CD4-positive, alpha-beta memory T cell (primary cell): ENCODE results near the gene DMRTA1. TPM values are rescaled to one million over a fixed set of nuclear protein-coding genes. Genes with fewer than 3 reads are reported as not detected.

ENCODE experiments used
- CTCF ChIA-PET: fragments of 350-600 bp; sonication (Branson Sonifier 250); formaldehyde crosslinking; loops from one replicate; lab custom pipeline; 2021; ENCODE audit warnings: inconsistent platforms; ENCODE audit not compliant: partially characterized antibody; lab: Charles Lee
- POLR2A ChIA-PET: fragments of 350-600 bp; sonication (Branson Sonifier 250); formaldehyde crosslinking; loops from one replicate; lab custom pipeline; 2021; ENCODE audit not compliant: partially characterized antibody; lab: Charles Lee
- DNase-seq, 5 donors: peaks; one replicate each; pipeline versions ENCODE4 v3.0.0 to v3.0.0-alpha.2; 2020 to 2022; ENCODE audit warnings: mixed read lengths in 1 of 5
- H3K27ac ChIP-seq: one replicate; pipeline ENCODE4 v1.7.0; 2013; ENCODE audit warnings: low read depth, low read length
- H3K27me3 ChIP-seq: 2 replicates; pipeline ENCODE4 v1.7.0; 2013; ENCODE audit warnings: mild to moderate bottlenecking, low read length, moderate library complexity; ENCODE audit not compliant: insufficient read depth
- H3K36me3 ChIP-seq: 2 replicates; pipeline ENCODE4 v1.7.0; 2013; ENCODE audit warnings: mild to moderate bottlenecking, low read length, moderate library complexity; ENCODE audit not compliant: insufficient read depth
- H3K4me1 ChIP-seq: 2 replicates; pipeline ENCODE4 v1.7.0; 2013; ENCODE audit warnings: mild to moderate bottlenecking, low read length, moderate library complexity; ENCODE audit not compliant: insufficient read depth
- H3K4me3 ChIP-seq, 2 donors: one replicate each; pipeline ENCODE4 v1.7.0; 2013; ENCODE audit warnings: low read length in 2 of 2, mild to moderate bottlenecking in 1 of 2
- H3K9me3 ChIP-seq, 2 donors: one replicate each; pipeline ENCODE4 v1.7.0; 2013; ENCODE audit warnings: low read length in 2 of 2, control low read depth in 1 of 2; ENCODE audit not compliant: control insufficient read depth in 1 of 2
- H3K27ac Mint-ChIP-seq, 7 donors: one replicate each; pipeline ENCODE4 v1.8.0; 2020 to 2021; ENCODE audit warnings: mixed read lengths in 7 of 7, mild to moderate bottlenecking in 6 of 7, inconsistent platforms in 3 of 7, moderate library complexity in 3 of 7
- H3K27me3 Mint-ChIP-seq, 2 donors: one replicate each; pipeline ENCODE4 v1.8.0; 2020 to 2021; ENCODE audit warnings: mixed read lengths in 2 of 2
- H3K36me3 Mint-ChIP-seq, 2 donors: one replicate each; pipeline ENCODE4 v1.8.0; 2020 to 2021; ENCODE audit warnings: mixed read lengths in 2 of 2, inconsistent platforms in 1 of 2, mild to moderate bottlenecking in 1 of 2
- H3K4me1 Mint-ChIP-seq, 4 donors: one replicate each; pipeline ENCODE4 v1.8.0; 2020 to 2021; ENCODE audit warnings: mixed read lengths in 4 of 4, mild to moderate bottlenecking in 1 of 4
- H3K4me3 Mint-ChIP-seq, 8 donors: one replicate each; pipeline ENCODE4 v1.8.0; 2020 to 2021; ENCODE audit warnings: mixed read lengths in 8 of 8, mild to moderate bottlenecking in 7 of 8, moderate library complexity in 6 of 8, inconsistent platforms in 3 of 8
- H3K9me3 Mint-ChIP-seq, 8 donors: one replicate each; pipeline ENCODE4 v1.8.0; 2020 to 2021; ENCODE audit warnings: mixed read lengths in 8 of 8, mild to moderate bottlenecking in 5 of 8, inconsistent platforms in 3 of 8, moderate library complexity in 1 of 8
- intact Hi-C: fragments of 100-400 bp; cut with micrococcal nuclease; formaldehyde crosslinking; loops from one replicate; pipeline ENCODE4 v1.15.1; 2023
- polyA plus RNA-seq, 2 donors: library from polyadenylated mRNA; unstranded; fragments of 300-500 nt; fragmentation: Illumina TruSeq; gene quantifications; one replicate each; pipeline ENCODE4 v1.2.3, GENCODE V29; 2021
- total RNA-seq, 2 experiments: library from RNA; stranded (reverse); gene quantifications; one replicate each; pipeline ENCODE4 v1.2.3, GENCODE V29; 2021

DMRTA1 gene, protein sequence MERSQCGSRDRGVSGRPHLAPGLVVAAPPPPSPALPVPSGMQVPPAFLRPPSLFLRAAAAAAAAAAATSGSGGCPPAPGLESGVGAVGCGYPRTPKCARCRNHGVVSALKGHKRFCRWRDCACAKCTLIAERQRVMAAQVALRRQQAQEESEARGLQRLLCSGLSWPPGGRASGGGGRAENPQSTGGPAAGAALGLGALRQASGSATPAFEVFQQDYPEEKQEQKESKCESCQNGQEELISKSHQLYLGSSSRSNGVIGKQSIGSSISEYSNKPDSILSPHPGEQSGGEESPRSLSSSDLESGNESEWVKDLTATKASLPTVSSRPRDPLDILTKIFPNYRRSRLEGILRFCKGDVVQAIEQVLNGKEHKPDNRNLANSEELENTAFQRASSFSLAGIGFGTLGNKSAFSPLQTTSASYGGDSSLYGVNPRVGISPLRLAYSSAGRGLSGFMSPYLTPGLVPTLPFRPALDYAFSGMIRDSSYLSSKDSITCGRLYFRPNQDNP
- total RNA-seq = not detected
- polyA plus RNA-seq = under 1 TPM in 1 of 2 donors, not detected in 1; 0.03 TPM

DNA sequence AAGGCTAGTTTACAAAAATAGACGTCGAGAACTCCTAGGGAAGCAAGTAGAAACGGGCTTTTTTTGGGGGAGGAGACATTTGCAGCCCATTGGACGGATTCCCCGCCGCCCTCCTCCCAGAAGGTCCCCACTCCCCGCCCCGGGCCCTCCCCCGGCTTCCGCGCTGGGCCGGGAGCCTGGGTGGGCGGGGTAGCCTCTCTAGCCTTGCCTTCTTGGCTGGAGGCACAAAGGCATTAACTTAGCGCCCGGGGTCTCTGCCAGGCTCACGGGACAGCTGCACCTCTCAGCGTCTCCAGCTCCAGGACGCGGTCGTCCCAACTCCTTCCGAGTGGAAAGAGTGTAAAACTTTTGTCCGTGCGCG, at the start of gene DMRTA1:
Gene DMRTA1, plus strand, starts transcription at position 236 of the 361 bp plus-strand sequence. CDS start 242 bp downstream, outside the sequence.
- ChIA-PET CTCF (interaction anchor here (2.0 kb wide), 1 partner anchor 9 kb away, joined by 4 read pairs; no protein-coding TSS in a partner anchor), POLR2A (no interaction called here)
- H3K4me3 Mint-ChIP-seq = peak within 1 kb of the TSS; percentile 5 to 73 (median 56)
- Histone ChIP-seq H3K27me3 (peaks cover 25% of the 10 kb centered on the region), H3K27ac (no peak within 1 kb of the TSS), H3K4me3 (peak within 1 kb of the TSS in 1 of 2 donors; percentile 22), H3K9me3 (no peaks in the 10 kb centered on the region), H3K36me3 (no peaks in the 10 kb centered on the region), H3K4me1 (peaks cover 13% of the 10 kb centered on the region)
- no peaks in the 10 kb centered on the region for H3K36me3 Mint-ChIP-seq
- peaks cover 0 to 2% (median 0%) of the 10 kb centered on the region in 8 donors for H3K9me3 Mint-ChIP-seq
- no peak within 1 kb of the TSS for H3K27ac Mint-ChIP-seq
- no peak for DNase-seq
- intact Hi-C loops = no loop called here
- peaks cover 35 to 46% of the 10 kb centered on the region in 2 donors for H3K27me3 Mint-ChIP-seq
- H3K4me1 Mint-ChIP-seq = peaks cover 1 to 11% (median 8%) of the 10 kb centered on the region in 4 donors

DNA sequence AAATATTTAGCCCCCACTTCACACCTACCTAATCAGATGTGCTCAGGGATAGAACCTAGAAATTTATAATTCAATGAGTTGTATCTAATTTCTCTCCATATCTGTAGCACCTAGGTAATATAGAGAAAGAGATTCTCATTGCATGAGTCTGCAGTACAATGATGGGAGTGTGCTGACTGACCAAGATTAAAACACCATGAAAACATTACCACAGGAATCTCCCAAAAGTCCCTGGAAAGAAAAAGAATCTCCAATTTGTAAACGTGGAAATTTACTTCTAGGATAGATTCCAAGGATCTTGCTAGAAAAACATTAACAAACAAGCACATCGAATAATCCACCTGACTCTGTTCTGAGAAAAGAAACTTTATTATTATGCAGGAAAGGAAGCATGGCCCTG, 45.0 kb upstream of the DMRTA1 start:
- no peak for DNase-seq
- Histone ChIP-seq H3K27ac (no peak overlapping the region), H3K27me3 (no peaks in the 10 kb centered on the region), H3K4me3 (no peak overlapping the region), H3K4me1 (no peaks in the 10 kb centered on the region), H3K36me3 (no peaks in the 10 kb centered on the region), H3K9me3 (no peaks in the 10 kb centered on the region)
- Mint-ChIP-seq H3K4me3 (no peak overlapping the region), H3K27ac (no peak overlapping the region), H3K27me3 (peaks cover 1 to 4% of the 10 kb centered on the region in 2 donors), H3K9me3 (peaks cover 0 to 2% (median 0%) of the 10 kb centered on the region in 8 donors), H3K36me3 (no peaks in the 10 kb centered on the region), H3K4me1 (no peaks in the 10 kb centered on the region)
- intact Hi-C loops = no loop called here
- ChIA-PET CTCF (no interaction called here), POLR2A (no interaction called here)

DNA sequence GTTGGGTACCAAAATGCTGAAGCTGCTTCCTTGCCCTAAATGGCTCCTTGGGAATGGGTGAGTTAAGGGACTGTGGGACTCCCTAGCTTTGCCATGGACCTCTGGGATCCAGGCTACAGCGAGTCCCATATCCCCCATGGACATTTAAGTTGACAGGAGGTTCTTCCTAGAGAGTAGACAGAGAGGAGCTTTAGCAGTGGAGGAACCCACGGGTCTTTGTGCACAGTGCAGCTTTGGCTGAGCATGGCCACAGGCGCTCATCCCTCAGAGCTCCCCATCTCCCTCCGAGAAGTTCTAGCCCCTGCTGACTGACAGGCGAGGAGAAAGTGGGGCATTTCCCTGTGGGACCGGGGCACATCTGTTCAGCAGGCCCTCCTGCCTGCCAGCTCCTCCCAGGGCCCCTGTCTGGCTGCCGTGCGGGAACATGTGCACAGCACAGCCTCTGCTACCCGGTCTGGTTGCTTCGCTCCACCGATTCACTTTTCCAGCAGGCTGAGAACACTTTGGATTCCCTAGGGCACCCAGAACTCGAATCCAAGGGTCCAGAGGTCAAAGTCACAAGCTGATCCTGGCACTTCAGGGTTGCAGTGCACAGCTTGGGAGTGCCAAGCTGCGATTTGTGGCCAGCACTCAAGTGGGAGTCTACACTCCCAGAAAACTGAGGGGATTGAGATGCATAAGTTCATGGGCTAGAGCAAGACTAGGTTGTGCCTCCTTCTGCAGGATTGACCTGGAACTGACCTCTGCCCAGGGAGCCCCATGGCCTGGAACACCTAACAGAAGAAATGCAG, 40.6 kb upstream of the DMRTA1 start:
- H3K27ac Mint-ChIP-seq = no peak overlapping the region
- no peaks in the 10 kb centered on the region for H3K36me3 ChIP-seq
- intact Hi-C loops = no loop called here
- H3K4me1 Mint-ChIP-seq = no peaks in the 10 kb centered on the region
- no peaks in the 10 kb centered on the region for H3K27me3 ChIP-seq
- ChIA-PET CTCF (no interaction called here), POLR2A (no interaction called here)
- H3K9me3 Mint-ChIP-seq = peaks cover 0 to 3% (median 0%) of the 10 kb centered on the region in 8 donors
- no peaks in the 10 kb centered on the region for H3K9me3 ChIP-seq
- no peak overlapping the region for H3K4me3 Mint-ChIP-seq
- no peak overlapping the region for H3K27ac ChIP-seq
- peak in 1 of 5 donors; percentile 23 for DNase-seq
- no peaks in the 10 kb centered on the region for H3K4me1 ChIP-seq
- no peaks in the 10 kb centered on the region for H3K36me3 Mint-ChIP-seq
- H3K4me3 ChIP-seq = no peak overlapping the region
- peaks cover 0 to 7% of the 10 kb centered on the region in 2 donors for H3K27me3 Mint-ChIP-seq

DNA sequence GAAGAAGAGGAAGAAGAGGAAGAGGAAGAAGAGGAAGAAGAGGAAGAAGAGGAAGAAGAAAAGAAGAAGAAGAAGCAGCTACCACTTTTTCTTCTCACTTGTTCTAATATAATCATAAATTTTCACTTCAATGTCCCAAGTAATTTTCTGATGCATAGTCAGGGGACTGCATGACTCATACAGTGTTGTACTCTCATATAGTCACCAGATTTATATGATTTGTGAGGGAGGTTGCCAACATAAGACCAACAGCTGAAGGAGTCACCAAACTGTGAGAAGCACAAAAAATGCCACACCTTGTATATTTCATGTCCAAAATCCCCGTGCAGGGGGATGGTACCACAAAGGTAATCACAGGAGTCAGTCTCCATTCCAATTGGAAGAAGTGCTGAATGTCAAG, 32.7 kb upstream of the DMRTA1 start:
- no peaks in the 10 kb centered on the region for H3K4me1 ChIP-seq
- H3K27ac Mint-ChIP-seq = no peak overlapping the region
- H3K9me3 ChIP-seq = no peaks in the 10 kb centered on the region
- POLR2A ChIA-PET = no interaction called here
- H3K27me3 ChIP-seq = no peaks in the 10 kb centered on the region
- H3K27ac ChIP-seq = no peak overlapping the region
- no peak for DNase-seq
- H3K36me3 Mint-ChIP-seq = no peaks in the 10 kb centered on the region
- intact Hi-C loops = no loop called here
- no peaks in the 10 kb centered on the region for H3K27me3 Mint-ChIP-seq
- H3K4me1 Mint-ChIP-seq = no peaks in the 10 kb centered on the region
- H3K9me3 Mint-ChIP-seq = peaks cover 0 to 3% (median 0%) of the 10 kb centered on the region in 8 donors
- H3K36me3 ChIP-seq = no peaks in the 10 kb centered on the region
- H3K4me3 Mint-ChIP-seq = no peak overlapping the region
- CTCF ChIA-PET = no interaction called here
- no peak overlapping the region for H3K4me3 ChIP-seq

DNA sequence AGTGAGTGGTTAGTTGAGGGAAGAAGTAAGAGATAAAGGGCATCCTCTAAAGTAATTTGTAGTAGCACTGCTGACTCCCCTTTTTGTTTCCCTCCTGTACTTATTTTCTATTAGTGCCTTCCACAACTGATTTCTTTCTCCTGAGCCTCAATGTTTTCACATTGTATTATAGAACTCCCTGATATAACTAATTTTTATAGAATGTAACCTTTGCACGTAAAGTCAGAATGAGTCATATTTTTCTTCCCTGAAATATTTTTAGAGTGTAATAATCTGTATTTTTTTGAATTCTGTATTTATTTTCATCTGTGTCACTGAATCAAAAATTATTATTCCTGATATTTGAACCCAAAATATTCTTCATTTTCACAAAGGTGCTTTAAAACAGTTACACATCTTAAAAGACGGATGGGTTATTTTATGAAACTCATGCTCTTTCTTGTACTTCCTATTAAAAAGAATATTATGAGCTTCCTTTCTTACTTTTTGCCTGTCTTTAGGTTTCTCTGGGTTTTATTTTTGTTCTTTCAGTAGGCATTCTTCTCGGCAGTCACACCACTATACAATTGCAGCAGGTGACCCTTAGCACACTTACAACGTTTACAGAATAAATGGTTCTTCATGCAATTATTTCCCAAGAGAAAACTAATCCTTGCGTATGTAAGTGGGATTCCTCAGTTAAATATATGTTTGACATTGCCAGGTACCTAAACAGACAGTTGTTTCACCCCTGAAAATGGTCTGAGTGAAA, 30.5 kb upstream of the DMRTA1 start:
- H3K27ac Mint-ChIP-seq = no peak overlapping the region
- no peak overlapping the region for H3K4me3 ChIP-seq
- POLR2A ChIA-PET = no interaction called here
- no peaks in the 10 kb centered on the region for H3K36me3 Mint-ChIP-seq
- no peaks in the 10 kb centered on the region for H3K9me3 ChIP-seq
- intact Hi-C loops = no loop called here
- H3K27me3 Mint-ChIP-seq = peaks cover 0 to 1% of the 10 kb centered on the region in 2 donors
- H3K36me3 ChIP-seq = no peaks in the 10 kb centered on the region
- H3K4me1 ChIP-seq = no peaks in the 10 kb centered on the region
- CTCF ChIA-PET = no interaction called here
- H3K27ac ChIP-seq = no peak overlapping the region
- no peak for DNase-seq
- no peaks in the 10 kb centered on the region for H3K4me1 Mint-ChIP-seq
- no peak overlapping the region for H3K4me3 Mint-ChIP-seq
- H3K27me3 ChIP-seq = no peaks in the 10 kb centered on the region
- H3K9me3 Mint-ChIP-seq = no peaks in the 10 kb centered on the region

DNA sequence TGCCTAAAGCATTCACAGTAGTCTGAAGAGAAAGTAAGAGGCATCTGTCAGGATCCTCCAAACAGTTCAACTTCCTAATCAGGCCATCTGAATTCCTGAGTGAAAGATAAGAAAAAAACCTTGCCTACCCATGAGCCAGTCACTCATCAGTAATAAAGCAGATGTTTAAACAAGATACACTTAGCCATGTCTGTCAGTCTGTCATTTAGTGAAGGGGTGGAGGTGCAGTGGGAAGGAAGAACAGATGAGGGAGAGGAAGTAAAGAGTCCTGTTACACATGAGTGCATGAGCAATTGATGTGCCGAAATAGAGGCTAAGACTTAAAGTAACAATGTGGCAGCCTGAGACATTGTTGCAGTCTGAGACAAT, 29.9 kb upstream of the DMRTA1 start:
- ChIA-PET CTCF (no interaction called here), POLR2A (no interaction called here)
- H3K4me1 Mint-ChIP-seq = no peaks in the 10 kb centered on the region
- H3K4me3 ChIP-seq = no peak overlapping the region
- no peaks in the 10 kb centered on the region for H3K4me1 ChIP-seq
- no peaks in the 10 kb centered on the region for H3K9me3 ChIP-seq
- H3K36me3 ChIP-seq = no peaks in the 10 kb centered on the region
- H3K4me3 Mint-ChIP-seq = no peak overlapping the region
- DNase-seq = no peak
- no peaks in the 10 kb centered on the region for H3K36me3 Mint-ChIP-seq
- no peak overlapping the region for H3K27ac ChIP-seq
- intact Hi-C loops = no loop called here
- peaks cover 0 to 3% of the 10 kb centered on the region in 2 donors for H3K27me3 Mint-ChIP-seq
- H3K27me3 ChIP-seq = no peaks in the 10 kb centered on the region
- no peak overlapping the region for H3K27ac Mint-ChIP-seq
- no peaks in the 10 kb centered on the region for H3K9me3 Mint-ChIP-seq

DNA sequence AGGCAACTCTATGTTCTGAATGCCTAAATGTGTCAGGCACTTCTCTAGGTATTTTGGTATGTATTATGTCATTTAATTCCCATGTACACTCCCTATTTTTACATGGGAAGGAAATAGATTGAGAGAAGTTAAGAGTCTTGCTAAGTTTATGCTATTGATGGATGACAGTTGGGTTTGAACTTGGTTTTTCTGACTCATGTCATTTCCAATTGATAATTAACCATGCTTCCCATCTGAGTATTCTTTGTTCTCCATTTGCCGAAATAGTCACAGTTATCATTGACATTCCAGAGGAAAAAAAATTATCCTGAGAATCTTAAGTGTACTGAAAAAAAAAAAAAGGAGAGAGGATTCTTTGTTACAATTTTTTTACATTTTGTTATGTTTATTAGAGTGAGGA, 23.1 kb upstream of the DMRTA1 start:
- Histone ChIP-seq H3K9me3 (no peaks in the 10 kb centered on the region), H3K27ac (no peak overlapping the region), H3K36me3 (no peaks in the 10 kb centered on the region), H3K27me3 (no peaks in the 10 kb centered on the region), H3K4me3 (no peak overlapping the region), H3K4me1 (no peaks in the 10 kb centered on the region)
- H3K9me3 Mint-ChIP-seq = peaks cover 0 to 3% (median 0%) of the 10 kb centered on the region in 8 donors
- CTCF ChIA-PET = no interaction called here
- no peak for DNase-seq
- intact Hi-C loops = no loop called here
- no peaks in the 10 kb centered on the region for H3K36me3 Mint-ChIP-seq
- no peaks in the 10 kb centered on the region for H3K4me1 Mint-ChIP-seq
- H3K27me3 Mint-ChIP-seq = peaks cover 0 to 5% of the 10 kb centered on the region in 2 donors
- H3K4me3 Mint-ChIP-seq = no peak overlapping the region
- H3K27ac Mint-ChIP-seq = no peak overlapping the region
- POLR2A ChIA-PET = no interaction called here
